NCI-H1105 (cell line): ENCODE measurements around the gene FLAD1.

Experiments used
- DNase-seq: peaks from one replicate; lab custom pipeline; 2025; lab: John Stamatoyannopoulos, UW

The FLAD1 gene

GRCh38 chr1:155004352-155005075 is 21.4 kb downstream of the FLAD1 start:
- no peak for DNase-seq

GRCh38 chr1:155005076-155006011 is 22.2 kb downstream of the FLAD1 start:
- DNase-seq, result no peak

GRCh38 chr1:155006601-155007101 is 23.5 kb downstream of the FLAD1 start:
- DNase-seq, result no peak

- no peak for DNase-seq
Observed at GRCh38 chr1:155007251-155007828, 24.2 kb downstream of the FLAD1 start.

- no peak for DNase-seq
Observed at GRCh38 chr1:155008015-155008941, 25.1 kb downstream of the FLAD1 start.

- DNase-seq, result no peak
Observed at GRCh38 chr1:155009221-155009711, 26.1 kb downstream of the FLAD1 start.

- no peak for DNase-seq
Observed at GRCh38 chr1:155009742-155010141, 26.6 kb downstream of the FLAD1 start.

GRCh38 chr1:155010211-155010918 is 27.2 kb downstream of the FLAD1 start:
- no peak for DNase-seq

- DNase-seq, result no peak
Observed at GRCh38 chr1:155011004-155011416, 27.9 kb downstream of the FLAD1 start.

GRCh38 chr1:155011437-155012025 is 28.4 kb downstream of the FLAD1 start:
- DNase-seq, result no peak

- no peak for DNase-seq
Observed at GRCh38 chr1:155012026-155012546, 28.9 kb downstream of the FLAD1 start.

- DNase-seq, result no peak
Observed at GRCh38 chr1:155012776-155013602, 29.8 kb downstream of the FLAD1 start.

- no peak for DNase-seq
Observed at GRCh38 chr1:155013632-155014031, 30.5 kb downstream of the FLAD1 start.

- DNase-seq, result no peak
Observed at GRCh38 chr1:155014709-155015508, 31.8 kb downstream of the FLAD1 start.

GRCh38 chr1:155015527-155016230 is 32.5 kb downstream of the FLAD1 start:
- no peak for DNase-seq

GRCh38 chr1:155016231-155016831 is 33.2 kb downstream of the FLAD1 start:
- DNase-seq, result no peak
